Hepatocyte (in vitro differentiated cells): ENCODE results near the gene MFN2. TPM values are rescaled to one million over a fixed set of nuclear protein-coding genes. Genes with fewer than 3 reads are reported as not detected.

Experiments
- DNase-seq: peaks from one replicate; pipeline ENCODE4 v3.0.0-alpha.2; 2016; ENCODE audit warnings: low spot score
- H2AFZ ChIP-seq: fragments of 200-600 bp; sonication (generic); 2 replicates; pipeline ENCODE4 v1.6.0; 2016; ENCODE audit warnings: antibody characterized with exemption, mild to moderate bottlenecking
- H3K27ac ChIP-seq: fragments of 200-600 bp; sonication (generic); 2 replicates; pipeline ENCODE4 v1.5.1; 2016; ENCODE audit warnings: mild to moderate bottlenecking
- H3K27me3 ChIP-seq: fragments of 200-600 bp; sonication (generic); 2 replicates; pipeline ENCODE4 v1.6.1; 2016
- H3K36me3 ChIP-seq: fragments of 200-600 bp; sonication (generic); replicated peaks from 2 replicates; pipeline ENCODE4 v1.5.1; 2016; ENCODE audit warnings: low read depth; ENCODE audit not compliant: insufficient read depth
- H3K4me1 ChIP-seq: fragments of 200-600 bp; sonication (generic); 2 replicates; pipeline ENCODE4 v1.5.1; 2016; ENCODE audit warnings: mild to moderate bottlenecking, moderate library complexity; ENCODE audit not compliant: insufficient read depth
- H3K4me2 ChIP-seq: fragments of 200-600 bp; sonication (generic); 2 replicates; pipeline ENCODE4 v1.6.0; 2016
- H3K4me3 ChIP-seq: fragments of 200-600 bp; sonication (generic); 2 replicates; pipeline ENCODE4 v1.5.1; 2016; ENCODE audit warnings: mild to moderate bottlenecking
- H3K79me2 ChIP-seq: fragments of 200-600 bp; sonication (generic); 2 replicates; pipeline ENCODE4 v1.6.0; 2017; ENCODE audit warnings: mild to moderate bottlenecking
- H3K9me2 ChIP-seq: fragments of 200-600 bp; sonication (generic); replicated peaks from 2 replicates; pipeline ENCODE4 v1.6.0; 2017; ENCODE audit warnings: mild to moderate bottlenecking; ENCODE audit not compliant: insufficient read depth
- H3K9me3 ChIP-seq: fragments of 200-600 bp; sonication (generic); 2 replicates; pipeline ENCODE4 v1.5.1; 2016; ENCODE audit warnings: low read depth, mild to moderate bottlenecking
- H4K20me1 ChIP-seq: fragments of 200-600 bp; sonication (generic); 2 replicates; pipeline ENCODE4 v1.6.0; 2016; ENCODE audit warnings: mild to moderate bottlenecking; ENCODE audit not compliant: insufficient read depth, poor library complexity, severe bottlenecking
- CTCF ChIP-seq: fragments of 200-600 bp; sonication (generic); IDR thresholded peaks from 2 replicates; pipeline ENCODE4 v1.5.1; 2016; ENCODE audit warnings: antibody characterized with exemption, mild to moderate bottlenecking; ENCODE audit not compliant: poor library complexity
- EZH2 ChIP-seq: fragments of 200-600 bp; sonication (generic); IDR thresholded peaks from 2 replicates; pipeline ENCODE4 v1.6.1; 2016; ENCODE audit warnings: antibody characterized with exemption, mild to moderate bottlenecking, borderline replicate concordance
- EZH2phosphoT487 ChIP-seq: fragments of 200-600 bp; sonication (generic); IDR thresholded peaks from one replicate; pipeline ENCODE4 v1.6.1; 2018; ENCODE audit warnings: antibody characterized with exemption, mild to moderate bottlenecking, low read depth, moderate library complexity; ENCODE audit not compliant: unreplicated experiment, severe bottlenecking
- WGBS: methylation state at CpG from one replicate; pipeline ENCODE4 v1.1.6; 2016; ENCODE audit warnings: low lambda C conversion rate; ENCODE audit errors: missing lambda C conversion rate; 5-methylcytosine and 5-hydroxymethylcytosine counted together
- polyA plus RNA-seq: library from polyadenylated mRNA; unstranded; fragments of >200 nt; fragmentation: Nextera tagmentation; extraction: Ambion mirVana; gene quantifications from 2 replicates; pipeline ENCODE4 v1.2.1, GENCODE V29; 2016
- total RNA-seq: library from RNA; depleted of rRNA; stranded (reverse); fragments of >200 nt; gene quantifications from 2 replicates; pipeline ENCODE4 v1.2.3, GENCODE V29; 2014

Gene MFN2
- total and polyA plus RNA-seq, 2 experiments from 2014 or later: 43.1 to 54.3 TPM

- Histone ChIP-seq H3K79me2 (peaks cover 4% of the 10 kb centered on the region), H2AFZ (no peak overlapping the region), H3K4me3 (no peak overlapping the region), H3K36me3 (no peaks in the 10 kb centered on the region), H4K20me1 (no peaks in the 10 kb centered on the region), H3K27ac (no peak overlapping the region), H3K4me1 (peaks cover 18% of the 10 kb centered on the region), H3K9me2 (no peaks in the 10 kb centered on the region), H3K27me3 (no peaks in the 10 kb centered on the region), H3K9me3 (no peaks in the 10 kb centered on the region), H3K4me2 (no peak overlapping the region)
- DNase-seq: no peak
- WGBS: 95% methylated on average over 4 of the region's 4 CpGs
- TF ChIP-seq CTCF (no peak), EZH2phosphoT487 (no peak), EZH2 (no peak)
Observed at GRCh38 chr1:11942280-11942679, 38.0 kb upstream of the MFN2 start.

GRCh38 chr1:11943619-11944018 lies 36.6 kb upstream of the MFN2 start:
- WGBS: 76% methylated on average over 4 of the region's 4 CpGs
- Histone ChIP-seq H3K4me3 (no peak overlapping the region), H3K4me2 (peak overlapping the region; percentile 51), H3K27me3 (no peaks in the 10 kb centered on the region), H3K4me1 (peaks cover 18% of the 10 kb centered on the region), H3K79me2 (peaks cover 4% of the 10 kb centered on the region), H2AFZ (no peak overlapping the region), H3K36me3 (no peaks in the 10 kb centered on the region), H4K20me1 (no peaks in the 10 kb centered on the region), H3K9me3 (no peaks in the 10 kb centered on the region), H3K27ac (peak overlapping the region; percentile 82), H3K9me2 (no peaks in the 10 kb centered on the region)
- no peak for DNase-seq
- TF ChIP-seq EZH2phosphoT487 (no peak), EZH2 (no peak), CTCF (no peak)

GRCh38 chr1:11944358-11944931 lies 35.8 kb upstream of the MFN2 start:
- no peak overlapping the region for H2AFZ ChIP-seq
- no peaks in the 10 kb centered on the region for H3K36me3 ChIP-seq
- WGBS: 24% methylated on average over 11 of the region's 12 CpGs
- H3K27me3 ChIP-seq: no peaks in the 10 kb centered on the region
- TF ChIP-seq EZH2: no peak
- no peak for TF ChIP-seq CTCF
- TF ChIP-seq EZH2phosphoT487: no peak
- no peaks in the 10 kb centered on the region for H3K9me2 ChIP-seq
- no peak overlapping the region for H3K4me3 ChIP-seq
- H3K4me1 ChIP-seq: peaks cover 18% of the 10 kb centered on the region
- H3K9me3 ChIP-seq: no peaks in the 10 kb centered on the region
- no peaks in the 10 kb centered on the region for H4K20me1 ChIP-seq
- DNase-seq: peak; percentile 73
- peak overlapping the region; percentile 51 for H3K4me2 ChIP-seq
- peak overlapping the region; percentile 82 for H3K27ac ChIP-seq
- H3K79me2 ChIP-seq: peaks cover 4% of the 10 kb centered on the region

DNA sequence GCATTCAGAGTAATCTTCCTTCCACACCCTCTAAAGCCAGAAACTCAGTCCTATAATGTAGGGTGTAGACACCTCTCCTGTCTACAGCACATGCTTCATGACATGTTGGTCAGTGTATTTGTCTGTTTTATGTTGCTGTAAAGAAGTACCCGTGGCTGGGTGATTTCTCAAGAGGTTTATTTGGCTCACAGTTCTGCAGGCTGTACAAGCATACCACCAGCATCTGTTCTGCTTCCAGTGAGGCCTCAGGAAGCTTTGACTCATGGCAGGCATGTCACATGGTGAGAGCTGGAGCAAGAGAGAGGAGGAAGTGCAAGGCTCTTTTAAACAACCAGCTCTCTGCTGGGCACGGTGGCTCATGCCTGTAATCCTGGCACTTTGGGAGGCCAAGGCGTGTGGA lies 33.6 kb upstream of the MFN2 start:
- Histone ChIP-seq H3K9me3 (no peaks in the 10 kb centered on the region), H3K79me2 (no peaks in the 10 kb centered on the region), H3K4me2 (no peak overlapping the region), H3K4me3 (no peak overlapping the region), H3K9me2 (no peaks in the 10 kb centered on the region), H3K27me3 (no peaks in the 10 kb centered on the region), H3K4me1 (peaks cover 18% of the 10 kb centered on the region), H2AFZ (no peak overlapping the region), H4K20me1 (no peaks in the 10 kb centered on the region), H3K27ac (no peak overlapping the region), H3K36me3 (no peaks in the 10 kb centered on the region)
- 91% methylated on average over 3 of the region's 3 CpGs for WGBS
- DNase-seq: no peak
- TF ChIP-seq CTCF (no peak), EZH2phosphoT487 (no peak), EZH2 (no peak)
